WTC11 (cell line): Measurements from ENCODE around the gene LTBP1. TPM values are rescaled to one million over a fixed set of nuclear protein-coding genes. Genes with fewer than 3 reads are reported as not detected.

ENCODE experiments used
- ATAC-seq: fragments of 200-7000 bp; cut with Tn5 transposase; 2 replicates; pipeline ENCODE4 v1.10.0; 2021; ENCODE audit warnings: mild to moderate bottlenecking, moderate library complexity
- CTCF ChIA-PET: fragments of 300-600 bp; sonication (Branson Sonifier 250); formaldehyde crosslinking; loops from one replicate; lab custom pipeline; 2021; ENCODE audit warnings: antibody characterized with exemption; lab: Charles Lee
- POLR2A ChIA-PET: fragments of 350-600 bp; sonication (Branson Sonifier 250); formaldehyde crosslinking; loops from one replicate; lab custom pipeline; 2021; ENCODE audit warnings: antibody characterized with exemption; lab: Charles Lee
- DNase-seq: peaks from one replicate; pipeline ENCODE4 v3.0.0; 2021; ENCODE audit warnings: low spot score
- H3K27ac Mint-ChIP-seq: 2 replicates; pipeline ENCODE4 v1.8.0; 2021; ENCODE audit warnings: mixed read lengths
- H3K27me3 Mint-ChIP-seq: 2 replicates; pipeline ENCODE4 v1.8.0; 2021; ENCODE audit warnings: low read depth, mild to moderate bottlenecking, moderate library complexity, mixed read lengths
- H3K36me3 Mint-ChIP-seq: 2 replicates; pipeline ENCODE4 v1.8.0; 2021; ENCODE audit warnings: mixed read lengths
- H3K4me1 Mint-ChIP-seq: 2 replicates; pipeline ENCODE4 v1.8.0; 2022; ENCODE audit warnings: mixed read lengths
- H3K4me3 Mint-ChIP-seq: 2 replicates; pipeline ENCODE4 v1.8.0; 2021; ENCODE audit warnings: mild to moderate bottlenecking, moderate library complexity, mixed read lengths
- H3K9me3 Mint-ChIP-seq: 2 replicates; pipeline ENCODE4 v1.8.0; 2021; ENCODE audit warnings: mixed read lengths
- AR ChIP-seq: fragments of 250-450 bp; sonication (Bioruptor Pico); IDR thresholded peaks from 2 replicates; pipeline ENCODE4 v1.9.0; 2021; ENCODE audit warnings: mild to moderate bottlenecking
- ATF3 ChIP-seq: sonication (generic); formaldehyde crosslinking; conservative IDR thresholded peaks from 2 replicates; pipeline ENCODE4 v1.8.1; 2022; ENCODE audit warnings: mild to moderate bottlenecking, missing genetic modification reagents
- CREM ChIP-seq: sonication (generic); formaldehyde crosslinking; IDR thresholded peaks from 2 replicates; pipeline ENCODE4 v1.8.1; 2022; ENCODE audit warnings: mild to moderate bottlenecking, missing genetic modification reagents, moderate library complexity
- E2F5 ChIP-seq: sonication (generic); formaldehyde crosslinking; IDR thresholded peaks from 2 replicates; pipeline ENCODE4 v1.8.1; 2022; ENCODE audit warnings: mild to moderate bottlenecking, moderate library complexity, missing genetic modification reagents
- ELF4 ChIP-seq: sonication (generic); formaldehyde crosslinking; IDR thresholded peaks from 2 replicates; pipeline ENCODE4 v1.8.1; 2022; ENCODE audit warnings: low read depth, mild to moderate bottlenecking, moderate library complexity, missing genetic modification reagents
- GABPB1 ChIP-seq: sonication (generic); formaldehyde crosslinking; IDR thresholded peaks from 2 replicates; pipeline ENCODE4 v1.8.1; 2023; ENCODE audit warnings: mild to moderate bottlenecking, missing genetic modification reagents
- GRHL2 ChIP-seq: fragments of 250-450 bp; sonication (Bioruptor Pico); IDR thresholded peaks from 2 replicates; pipeline ENCODE4 v1.8.0; 2022; ENCODE audit warnings: mild to moderate bottlenecking, moderate library complexity; ENCODE audit not compliant: insufficient replicate concordance, severe bottlenecking
- HMGA2 ChIP-seq: fragments of 250-450 bp; sonication (Bioruptor Pico); IDR thresholded peaks from 2 replicates; pipeline ENCODE4 v1.4.0; 2021; ENCODE audit warnings: mild to moderate bottlenecking, moderate library complexity
- IRF1 ChIP-seq: sonication (generic); formaldehyde crosslinking; IDR thresholded peaks from 2 replicates; pipeline ENCODE4 v1.8.0; 2023; ENCODE audit warnings: missing genetic modification reagents
- NR2C2 ChIP-seq: sonication (generic); formaldehyde crosslinking; IDR thresholded peaks from 2 replicates; pipeline ENCODE4 v1.8.0; 2022; ENCODE audit warnings: mild to moderate bottlenecking, missing genetic modification reagents
- OVOL2 ChIP-seq: fragments of 250-450 bp; sonication (Bioruptor Pico); IDR thresholded peaks from 2 replicates; pipeline ENCODE4 v1.9.0; 2021; ENCODE audit warnings: mild to moderate bottlenecking, borderline replicate concordance
- PRRX2 ChIP-seq: fragments of 250-450 bp; sonication (Bioruptor Pico); IDR thresholded peaks from 2 replicates; pipeline ENCODE4 v1.8.0; 2021; ENCODE audit warnings: mild to moderate bottlenecking
- SOX15 ChIP-seq: fragments of 250-450 bp; sonication (Bioruptor Pico); IDR thresholded peaks from 2 replicates; pipeline ENCODE4 v1.9.0; 2021; ENCODE audit warnings: mild to moderate bottlenecking
- SP1 ChIP-seq: sonication (generic); formaldehyde crosslinking; conservative IDR thresholded peaks from 2 replicates; pipeline ENCODE4 v1.8.1; 2022; ENCODE audit warnings: missing genetic modification reagents
- TCF7 ChIP-seq: sonication (generic); formaldehyde crosslinking; IDR thresholded peaks from 2 replicates; pipeline ENCODE4 v1.8.0; 2022; ENCODE audit warnings: mild to moderate bottlenecking, low read depth, missing genetic modification reagents, moderate library complexity
- TEAD4 ChIP-seq: sonication (generic); formaldehyde crosslinking; IDR thresholded peaks from 2 replicates; pipeline ENCODE4 v1.8.0; 2022; ENCODE audit warnings: mild to moderate bottlenecking, missing genetic modification reagents
- USF2 ChIP-seq: sonication (generic); formaldehyde crosslinking; IDR thresholded peaks from 2 replicates; pipeline ENCODE4 v1.8.1; 2023; ENCODE audit warnings: mild to moderate bottlenecking, missing genetic modification reagents, moderate library complexity
- ZNF121 ChIP-seq: sonication (generic); formaldehyde crosslinking; IDR thresholded peaks from 2 replicates; pipeline ENCODE4 v1.8.0; 2023; ENCODE audit warnings: missing genetic modification reagents
- ZNF138 ChIP-seq: sonication (generic); formaldehyde crosslinking; conservative IDR thresholded peaks from 2 replicates; pipeline ENCODE4 v1.8.1; 2022; ENCODE audit warnings: mild to moderate bottlenecking, moderate library complexity, missing genetic modification reagents
- ZNF219 ChIP-seq: sonication (generic); formaldehyde crosslinking; IDR thresholded peaks from 2 replicates; pipeline ENCODE4 v1.8.0; 2023; ENCODE audit warnings: missing genetic modification reagents, mild to moderate bottlenecking, borderline replicate concordance
- ZNF416 ChIP-seq: fragments of 250-450 bp; sonication (Bioruptor Pico); IDR thresholded peaks from 2 replicates; pipeline ENCODE4 v1.9.0; 2021; ENCODE audit warnings: mild to moderate bottlenecking, inconsistent platforms
- ZNF423 ChIP-seq: fragments of 250-450 bp; sonication (Bioruptor Pico); IDR thresholded peaks from 2 replicates; pipeline ENCODE4 v2.1.2; 2022; ENCODE audit warnings: mild to moderate bottlenecking, moderate library complexity
- total RNA-seq: library from RNA; stranded (reverse); gene quantifications from 3 replicates; pipeline ENCODE4 v1.2.3, GENCODE V29; 2021

LTBP1 gene
- total RNA-seq, 1 experiment from 2014 or later = 33.6 TPM

GRCh38 chr2:33091541-33092123 is 144.9 kb downstream of the LTBP1 start (continued):
- no peak for TF ChIP-seq AR
- no peak for TF ChIP-seq ZNF423 (CRISPR knock-in tag)
- no peak for TF ChIP-seq PRRX2
- no peak for TF ChIP-seq ATF3
- TF ChIP-seq TCF7 (CRISPR knock-in tag) = no peak
- no peak for TF ChIP-seq ZNF121 (CRISPR knock-in tag)
- no peak for TF ChIP-seq CREM
- TF ChIP-seq SP1 (CRISPR knock-in tag) = no peak
- TF ChIP-seq GABPB1 (CRISPR knock-in tag) = no peak

- ChIA-PET POLR2A (no interaction called here), CTCF (no interaction called here)
- TF ChIP-seq TEAD4 (CRISPR knock-in tag) = no peak
- no peak for TF ChIP-seq E2F5 (CRISPR knock-in tag)
- no peak for TF ChIP-seq HMGA2 (CRISPR knock-in tag)
- TF ChIP-seq GRHL2 = no peak
- no peak for TF ChIP-seq ZNF121 (CRISPR knock-in tag)
- no peak for TF ChIP-seq SOX15
- TF ChIP-seq USF2 (CRISPR knock-in tag) = no peak
- no peak for TF ChIP-seq OVOL2 (CRISPR knock-in tag)
- no peak for TF ChIP-seq IRF1 (CRISPR knock-in tag)
- TF ChIP-seq ZNF219 (CRISPR knock-in tag) = no peak
- TF ChIP-seq ELF4 = no peak
- no peak for TF ChIP-seq AR
- no peak for TF ChIP-seq ZNF138 (CRISPR knock-in tag)
- TF ChIP-seq ZNF416 = no peak
- no peak for TF ChIP-seq NR2C2 (CRISPR knock-in tag)
- no peak overlapping the region for H3K4me3 Mint-ChIP-seq
- ATAC-seq = no peak
- no peaks in the 10 kb centered on the region for H3K4me1 Mint-ChIP-seq
- no peak for DNase-seq
- H3K9me3 Mint-ChIP-seq = no peaks in the 10 kb centered on the region
- H3K27ac Mint-ChIP-seq = no peak overlapping the region
- H3K27me3 Mint-ChIP-seq = no peaks in the 10 kb centered on the region
- H3K36me3 Mint-ChIP-seq = no peaks in the 10 kb centered on the region
Observed at GRCh38 chr2:33093283-33093993, 146.7 kb downstream of the LTBP1 start.
